HL-60 (cell line): ENCODE measurements around the gene GRIN3A.

ENCODE experiments used
- CTCF ChIP-seq: IDR thresholded peaks from one replicate; pipeline ENCODE4 v1.5.1; 2011; ENCODE audit warnings: low read length, control low read depth, inconsistent platforms; ENCODE audit not compliant: insufficient read depth
- GABPA ChIP-seq: IDR thresholded peaks from 2 replicates; pipeline ENCODE4 v1.6.1; 2012; ENCODE audit warnings: low read depth
- POLR2AphosphoS5 ChIP-seq: IDR thresholded peaks from 2 replicates; pipeline ENCODE4 v1.6.1; 2012; ENCODE audit warnings: low read depth

DNA sequence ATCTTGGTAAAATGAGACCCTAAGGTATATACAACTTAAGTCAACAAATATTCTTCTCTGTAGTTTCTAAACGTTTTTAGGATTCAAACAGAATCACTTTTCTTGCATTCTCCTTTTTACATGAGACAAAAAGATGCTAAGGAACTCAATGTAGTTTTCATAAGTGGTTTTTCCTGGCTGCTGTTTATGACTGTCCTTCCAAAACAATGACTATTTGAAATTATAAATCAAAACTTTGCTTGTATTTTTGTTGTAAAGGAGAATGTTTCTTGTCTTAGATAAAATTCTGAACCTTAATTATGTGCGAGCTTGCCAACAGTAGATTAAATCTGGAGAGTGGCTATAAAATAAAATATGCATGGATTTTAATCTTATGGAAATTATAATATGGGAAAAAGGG is 53.8 kb downstream of the GRIN3A start:
- TF ChIP-seq CTCF (no peak), POLR2AphosphoS5 (no peak), GABPA (no peak)
